HG02763 (cell line): Measurements from ENCODE around the gene RSPH3.

Source experiments
- ATAC-seq: cut with Tn5 transposase; IDR thresholded peaks from one replicate; pipeline ENCODE4 v1.9.1; 2021; ENCODE audit warnings: mild to moderate bottlenecking, moderate library complexity; ENCODE audit not compliant: unreplicated experiment

Gene RSPH3

DNA sequence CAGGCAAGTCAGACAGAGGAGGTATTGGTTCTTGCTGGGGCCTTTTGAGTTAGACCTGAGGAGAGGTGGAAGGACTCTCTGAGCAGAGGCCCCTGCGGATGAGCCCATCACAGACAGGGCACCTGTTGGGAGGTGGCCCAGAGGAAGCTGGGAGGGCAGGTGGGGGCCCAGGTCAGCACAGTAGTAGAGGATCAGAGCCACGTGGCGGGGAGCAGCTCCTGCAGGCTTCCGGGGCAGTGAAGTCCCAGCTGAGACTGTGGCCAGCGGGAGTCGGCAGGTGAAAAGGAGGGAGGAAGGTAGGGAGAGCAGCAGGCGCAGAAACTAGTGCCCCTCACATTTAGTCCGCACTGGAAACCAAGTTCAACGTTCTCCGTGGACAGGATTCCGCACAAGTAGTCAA lies 61.8 kb downstream of the RSPH3 start:
- no peak for ATAC-seq

GRCh38 chr6:158934157-158934556 lies 65.8 kb downstream of the RSPH3 start:
- no peak for ATAC-seq

DNA sequence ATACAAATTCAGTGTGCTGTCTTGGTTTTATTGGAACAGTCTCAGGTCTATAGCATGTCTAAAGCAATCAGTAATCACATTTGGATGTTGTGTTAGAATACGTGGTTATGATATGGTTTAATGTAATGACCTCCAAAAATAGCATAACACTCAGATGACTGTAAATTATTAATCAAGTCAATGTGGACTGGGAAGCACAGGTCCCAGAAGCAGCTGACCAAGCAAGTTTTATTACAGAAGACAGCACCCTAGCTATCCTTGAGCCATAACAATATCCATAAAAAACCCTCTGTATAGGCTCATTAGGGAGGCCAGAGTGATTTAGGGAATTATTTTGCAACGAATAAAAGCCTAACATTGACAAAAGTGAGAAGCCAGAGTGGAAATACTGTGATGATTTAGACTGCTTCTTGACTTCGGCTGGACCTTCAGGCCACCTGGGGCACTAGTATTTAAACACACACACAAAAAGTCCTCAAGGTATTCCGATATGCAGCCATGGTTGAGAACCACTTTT lies 66.9 kb downstream of the RSPH3 start:
- no peak for ATAC-seq

GRCh38 chr6:158928068-158928467 lies 71.9 kb downstream of the RSPH3 start:
- no peak for ATAC-seq

DNA sequence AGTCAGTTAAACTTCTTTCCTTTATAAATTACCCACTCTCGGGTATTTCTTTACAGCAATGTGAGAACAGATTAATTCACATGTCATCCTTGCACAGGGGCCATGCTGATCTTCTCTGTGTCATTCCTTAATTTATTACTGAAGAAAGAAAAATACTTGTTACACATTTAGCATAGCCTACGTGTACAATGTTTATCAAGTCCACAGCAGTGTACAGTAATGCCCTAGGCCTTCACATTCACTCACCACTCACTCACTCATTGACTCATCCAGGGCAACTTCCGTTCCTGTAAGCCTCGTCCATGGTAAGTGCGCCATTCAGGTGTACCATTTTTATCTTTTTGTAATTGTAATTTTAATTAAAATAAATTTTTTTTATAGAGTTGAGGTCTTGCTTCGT lies 73.6 kb downstream of the RSPH3 start:
- ATAC-seq = no peak

- ATAC-seq = no peak
Observed at GRCh38 chr6:158924499-158925455, 75.2 kb downstream of the RSPH3 start.

DNA sequence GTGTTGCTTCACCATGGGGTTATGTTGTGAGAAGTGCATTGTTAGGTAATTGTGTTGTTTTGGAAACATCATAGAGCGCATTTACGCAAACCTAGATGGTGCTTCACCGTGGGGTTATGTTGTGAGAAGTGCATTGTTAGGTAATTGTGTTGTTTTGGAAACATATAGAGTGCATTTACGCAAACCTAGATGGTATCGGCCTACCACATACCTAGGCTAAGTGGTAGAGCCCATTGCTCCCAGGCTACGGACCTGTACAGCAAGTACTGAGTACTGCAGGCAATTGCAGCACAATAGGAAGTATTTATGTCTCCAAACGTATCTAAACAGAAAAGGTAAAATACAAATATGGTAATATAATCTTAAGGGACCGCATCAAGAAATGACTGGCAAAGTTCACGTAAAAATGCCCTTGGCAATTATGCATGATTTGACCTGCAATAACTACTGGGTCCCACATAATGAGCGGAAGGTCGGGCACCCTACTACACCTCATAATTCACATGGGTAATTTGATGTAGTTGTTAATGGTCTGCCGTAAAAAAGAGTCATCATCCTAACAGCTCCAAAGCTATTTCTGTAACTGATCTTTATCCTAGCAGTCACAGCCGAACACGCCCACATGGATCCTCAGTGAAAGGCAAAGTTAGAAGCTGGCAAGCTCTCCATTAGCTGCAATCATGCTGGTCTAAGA lies 76.0 kb downstream of the RSPH3 start:
- no peak for ATAC-seq
